ENCODE data around the gene HOXB9. TPM values are rescaled to one million over a fixed set of nuclear protein-coding genes. Genes with fewer than 3 reads are reported as not detected.

Gene HOXB9
- total RNA-seq, 4 donors from 2014 or later = 13.7 to 47.5 (median 24.9) TPM

GRCh38 chr17:48604770-48605329 is 21.3 kb downstream of the HOXB9 start, which contains the start of gene HOXB6:
HOXB6 (minus strand) TSS chr17:48604986; CDS start chr17:48598150, 6,836 bp downstream.
- peak in 2 of 3 donors; percentile 87 to 89 for DNase-seq
- H3K27ac ChIP-seq = peak within 1 kb of the TSS; percentile 44 to 92 (median 86)
- no peaks in the 10 kb centered on the region for H3K27me3 ChIP-seq

GRCh38 chr17:48603959-48604769 is 22.0 kb downstream of the HOXB9 start:
- Histone ChIP-seq H3K4me3 (peak overlapping the region; percentile 4 to 69 (median 52)), H3K4me1 (peaks cover 0 to 45% (median 5%) of the 10 kb centered on the region in 4 donors), H3K36me3 (peaks cover 0 to 4% (median 0%) of the 10 kb centered on the region in 3 donors), H3K27me3 (no peaks in the 10 kb centered on the region), H3K9me3 (no peaks in the 10 kb centered on the region), H3K27ac (peak overlapping the region; percentile 44 to 92 (median 86))
- peak in 2 of 6 experiments; percentile 8 to 22 for TF ChIP-seq CTCF (IDR thresholded peaks at IDR 0.05)
- TF ChIP-seq POLR2A (IDR thresholded peaks at IDR 0.05) = peak; percentile 44 to 55
- DNase-seq = peak in 2 of 3 donors; percentile 76 to 84

More at GRCh38 chr17:48604770-48605329, 21.3 kb downstream of the HOXB9 start, which contains the start of gene HOXB6:
- Histone ChIP-seq H3K4me3 (peak within 1 kb of the TSS; percentile 4 to 69 (median 52)), H3K4me1 (peaks cover 0 to 45% (median 6%) of the 10 kb centered on the region in 4 donors), H3K9me3 (no peaks in the 10 kb centered on the region), H3K36me3 (peaks cover 0 to 4% (median 0%) of the 10 kb centered on the region in 3 donors)
- TF ChIP-seq POLR2A (IDR thresholded peaks at IDR 0.05) (peak; percentile 83 to 96), CTCF (IDR thresholded peaks at IDR 0.05) (peak in 3 of 6 experiments; percentile 41 to 55 (median 46))

- peaks cover 0 to 53% (median 14%) of the 10 kb centered on the region in 4 donors for H3K4me1 ChIP-seq
- DNase-seq = peak in 2 of 3 donors; percentile 78 to 80
- H3K9me3 ChIP-seq = no peaks in the 10 kb centered on the region
- H3K27me3 ChIP-seq = no peaks in the 10 kb centered on the region
- H3K27ac ChIP-seq = peak overlapping the region in 3 of 4 donors; percentile 37 to 92 (median 69)
- peak overlapping the region; percentile 16 to 69 (median 52) for H3K4me3 ChIP-seq
- TF ChIP-seq CTCF (IDR thresholded peaks at IDR 0.05) = no peak
- no peak for TF ChIP-seq POLR2A (IDR thresholded peaks at IDR 0.05)
- no peaks in the 10 kb centered on the region for H3K36me3 ChIP-seq
Observed at GRCh38 chr17:48601539-48602425, 24.4 kb downstream of the HOXB9 start.

GRCh38 chr17:48601207-48601538 is 25.0 kb downstream of the HOXB9 start:
- peaks cover 0 to 59% (median 16%) of the 10 kb centered on the region in 4 donors for H3K4me1 ChIP-seq
- no peaks in the 10 kb centered on the region for H3K9me3 ChIP-seq
- TF ChIP-seq CTCF (IDR thresholded peaks at IDR 0.05) (no peak), POLR2A (IDR thresholded peaks at IDR 0.05) (no peak)
- H3K27me3 ChIP-seq = no peaks in the 10 kb centered on the region
- H3K4me3 ChIP-seq = peak overlapping the region in 3 of 4 donors; percentile 4 to 69 (median 61)
- H3K27ac ChIP-seq = peak overlapping the region in 3 of 4 donors; percentile 37 to 69 (median 53)
- no peak for DNase-seq
- peaks cover 0 to 5% (median 0%) of the 10 kb centered on the region in 3 donors for H3K36me3 ChIP-seq
